DOHH2 (cell line): ENCODE data around the gene DIS3L2.

Experiments
- CTCF ChIP-seq: fragments of 200-600 bp; sonication (generic); IDR thresholded peaks from one replicate; pipeline ENCODE4 v1.5.1; 2014; ENCODE audit warnings: antibody characterized with exemption, mild to moderate bottlenecking, low read depth, low read length; ENCODE audit not compliant: poor library complexity, severe bottlenecking
- EZH2phosphoT487 ChIP-seq: fragments of 200-600 bp; sonication (generic); IDR thresholded peaks from 2 replicates; pipeline ENCODE4 v1.6.1; 2017; ENCODE audit warnings: borderline replicate concordance, mild to moderate bottlenecking, antibody characterized with exemption, low read length, moderate library complexity, mixed read lengths

GRCh38 chr2:232386490-232386739 lies 424.9 kb downstream of the DIS3L2 start:
- TF ChIP-seq CTCF (no peak), EZH2phosphoT487 (no peak)
